Glutamatergic neuron (in vitro differentiated cells): ENCODE results near the gene NUP98. TPM values are rescaled to one million over a fixed set of nuclear protein-coding genes. Genes with fewer than 3 reads are reported as not detected.
"Not testable (repeated sequence)": the region's sequence is repeated elsewhere in the genome, so short reads cannot be mapped to it uniquely, and the experiment has no call there.

Experiments
- DNase-seq: peaks from one replicate; pipeline ENCODE4 v3.0.0; 2022
- H3K27ac Mint-ChIP-seq: one replicate; pipeline ENCODE4 v1.8.0; 2020; ENCODE audit warnings: mild to moderate bottlenecking, mixed read lengths, inconsistent platforms; ENCODE audit not compliant: unreplicated experiment
- H3K27me3 Mint-ChIP-seq: one replicate; pipeline ENCODE4 v1.8.0; 2020; ENCODE audit warnings: mild to moderate bottlenecking, moderate library complexity, mixed read lengths, inconsistent platforms; ENCODE audit not compliant: unreplicated experiment
- H3K36me3 Mint-ChIP-seq: one replicate; pipeline ENCODE4 v1.8.0; 2020; ENCODE audit warnings: mild to moderate bottlenecking, mixed read lengths, inconsistent platforms; ENCODE audit not compliant: unreplicated experiment
- H3K4me1 Mint-ChIP-seq: one replicate; pipeline ENCODE4 v1.8.0; 2020; ENCODE audit warnings: mild to moderate bottlenecking, low read depth, mixed read lengths, inconsistent platforms; ENCODE audit not compliant: unreplicated experiment
- H3K4me3 Mint-ChIP-seq: one replicate; pipeline ENCODE4 v1.8.0; 2020; ENCODE audit warnings: mild to moderate bottlenecking, mixed read lengths, inconsistent platforms; ENCODE audit not compliant: unreplicated experiment
- H3K9me3 Mint-ChIP-seq: one replicate; pipeline ENCODE4 v1.8.0; 2020; ENCODE audit warnings: mild to moderate bottlenecking, moderate library complexity, mixed read lengths, inconsistent platforms; ENCODE audit not compliant: unreplicated experiment
- total RNA-seq: library from RNA; stranded (reverse); fragmentation: NEBNext Ultra II Directional; extraction: Animal tissue kit (Norgen Biotek cat#: 25700); gene quantifications from one replicate; pipeline ENCODE4 v1.2.1, GENCODE V29; 2021; ENCODE audit not compliant: unreplicated experiment
- TF ChIP-seq, protein P1 (sequence below): fragments of 200-600 bp; sonication (generic); IDR thresholded peaks from one replicate; pipeline ENCODE4 v1.5.0; 2021; ENCODE audit not compliant: partially characterized antibody, unreplicated experiment

Gene NUP98
- total RNA-seq, 1 donor from 2014 or later = 49.6 TPM

DNA sequence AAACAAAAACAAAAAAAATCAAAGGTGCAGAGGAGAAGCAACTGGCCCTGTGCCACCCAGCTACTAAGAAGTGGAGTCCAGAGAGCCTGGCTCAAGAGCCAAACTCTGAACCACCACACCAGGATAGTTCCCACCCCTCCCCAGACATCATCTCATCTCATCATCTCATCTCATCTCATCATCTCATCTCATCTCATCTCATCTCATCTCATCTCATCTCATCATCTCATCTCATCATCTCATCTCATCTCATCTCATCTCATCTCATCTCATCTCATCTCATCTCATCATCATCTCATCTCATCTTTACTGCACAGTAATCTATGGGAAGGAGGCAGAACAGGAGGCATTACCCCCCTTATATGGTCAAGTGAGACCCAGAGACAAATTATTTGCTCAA, 134.5 kb downstream of the NUP98 start:
- Mint-ChIP-seq H3K4me1 (no peaks in the 10 kb centered on the region), H3K4me3 (no peak overlapping the region), H3K9me3 (peaks cover 3% of the 10 kb centered on the region), H3K36me3 (peaks cover 11% of the 10 kb centered on the region), H3K27me3 (peaks cover 12% of the 10 kb centered on the region), H3K27ac (no peak overlapping the region)
- DNase-seq = no peak
- TF ChIP-seq, protein P1, sequence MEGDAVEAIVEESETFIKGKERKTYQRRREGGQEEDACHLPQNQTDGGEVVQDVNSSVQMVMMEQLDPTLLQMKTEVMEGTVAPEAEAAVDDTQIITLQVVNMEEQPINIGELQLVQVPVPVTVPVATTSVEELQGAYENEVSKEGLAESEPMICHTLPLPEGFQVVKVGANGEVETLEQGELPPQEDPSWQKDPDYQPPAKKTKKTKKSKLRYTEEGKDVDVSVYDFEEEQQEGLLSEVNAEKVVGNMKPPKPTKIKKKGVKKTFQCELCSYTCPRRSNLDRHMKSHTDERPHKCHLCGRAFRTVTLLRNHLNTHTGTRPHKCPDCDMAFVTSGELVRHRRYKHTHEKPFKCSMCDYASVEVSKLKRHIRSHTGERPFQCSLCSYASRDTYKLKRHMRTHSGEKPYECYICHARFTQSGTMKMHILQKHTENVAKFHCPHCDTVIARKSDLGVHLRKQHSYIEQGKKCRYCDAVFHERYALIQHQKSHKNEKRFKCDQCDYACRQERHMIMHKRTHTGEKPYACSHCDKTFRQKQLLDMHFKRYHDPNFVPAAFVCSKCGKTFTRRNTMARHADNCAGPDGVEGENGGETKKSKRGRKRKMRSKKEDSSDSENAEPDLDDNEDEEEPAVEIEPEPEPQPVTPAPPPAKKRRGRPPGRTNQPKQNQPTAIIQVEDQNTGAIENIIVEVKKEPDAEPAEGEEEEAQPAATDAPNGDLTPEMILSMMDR = no peak

DNA sequence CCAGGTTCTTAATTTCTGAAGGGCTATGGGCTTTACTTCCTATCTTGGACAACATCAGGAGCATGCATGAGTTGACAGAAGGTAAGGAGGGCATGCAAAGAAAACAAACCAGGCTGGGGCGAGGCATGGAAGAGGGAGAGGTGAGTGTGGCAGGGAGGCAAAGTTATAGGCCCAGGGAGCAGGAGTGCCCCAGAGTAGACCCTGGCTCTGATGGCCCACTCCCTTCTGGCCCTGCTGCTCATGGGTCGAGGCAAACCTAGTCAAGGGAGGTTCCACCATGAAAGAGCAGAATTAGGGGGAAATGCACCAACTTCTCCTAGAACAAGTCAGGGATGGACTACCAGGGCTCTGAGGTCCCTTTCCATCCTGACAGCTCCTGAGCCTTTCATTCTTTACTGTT, 136.4 kb downstream of the NUP98 start:
- Mint-ChIP-seq H3K4me1 (no peaks in the 10 kb centered on the region), H3K36me3 (peaks cover 11% of the 10 kb centered on the region), H3K27ac (no peak overlapping the region), H3K4me3 (no peak overlapping the region), H3K27me3 (peaks cover 10% of the 10 kb centered on the region), H3K9me3 (peaks cover 3% of the 10 kb centered on the region)
- DNase-seq = no peak
- TF ChIP-seq, protein P1 = no peak

DNA sequence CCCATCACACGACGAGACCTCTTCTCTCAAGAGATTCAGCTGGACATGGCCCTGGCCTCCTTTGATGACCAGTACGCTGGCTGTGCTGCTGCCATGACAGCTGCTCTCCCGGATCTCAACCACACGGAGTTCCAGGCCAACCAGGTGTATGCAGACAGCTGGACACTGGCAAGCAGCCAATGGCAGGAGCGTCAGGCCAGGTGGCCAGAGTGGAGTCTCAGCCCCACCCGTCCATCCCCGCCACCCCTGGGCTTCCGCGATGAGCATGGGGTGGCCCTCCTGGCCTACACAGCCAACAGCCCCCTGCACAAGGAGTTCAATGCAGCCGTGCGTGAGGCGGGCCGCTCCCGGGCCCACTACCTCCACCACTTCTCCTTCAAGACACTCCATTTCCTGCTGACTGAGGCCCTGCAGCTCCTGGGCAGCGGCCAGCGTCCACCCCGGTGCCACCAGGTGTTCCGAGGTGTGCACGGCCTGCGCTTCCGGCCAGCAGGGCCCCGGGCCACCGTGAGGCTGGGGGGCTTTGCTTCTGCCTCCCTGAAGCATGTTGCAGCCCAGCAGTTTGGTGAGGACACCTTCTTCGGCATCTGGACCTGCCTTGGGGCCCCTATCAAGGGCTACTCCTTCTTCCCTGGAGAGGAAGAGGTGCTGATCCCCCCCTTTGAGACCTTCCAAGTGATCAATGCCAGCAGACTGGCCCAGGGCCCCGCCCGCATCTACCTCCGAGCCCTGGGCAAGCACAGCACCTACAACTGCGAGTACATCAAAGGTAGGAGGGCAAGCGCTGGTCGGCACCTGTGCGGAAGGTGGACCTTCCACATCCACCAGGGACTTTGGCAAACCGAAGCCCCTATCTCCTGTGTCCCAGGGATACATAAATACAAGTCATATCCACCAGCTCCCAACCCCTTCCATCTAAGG, 137.5 kb downstream of the NUP98 start:
- Mint-ChIP-seq H3K27ac (no peak overlapping the region), H3K4me3 (no peak overlapping the region), H3K4me1 (no peaks in the 10 kb centered on the region), H3K27me3 (peaks cover 9% of the 10 kb centered on the region), H3K36me3 (peaks cover 11% of the 10 kb centered on the region), H3K9me3 (peaks cover 3% of the 10 kb centered on the region)
- TF ChIP-seq, protein P1 = no peak
- DNase-seq = no peak

DNA sequence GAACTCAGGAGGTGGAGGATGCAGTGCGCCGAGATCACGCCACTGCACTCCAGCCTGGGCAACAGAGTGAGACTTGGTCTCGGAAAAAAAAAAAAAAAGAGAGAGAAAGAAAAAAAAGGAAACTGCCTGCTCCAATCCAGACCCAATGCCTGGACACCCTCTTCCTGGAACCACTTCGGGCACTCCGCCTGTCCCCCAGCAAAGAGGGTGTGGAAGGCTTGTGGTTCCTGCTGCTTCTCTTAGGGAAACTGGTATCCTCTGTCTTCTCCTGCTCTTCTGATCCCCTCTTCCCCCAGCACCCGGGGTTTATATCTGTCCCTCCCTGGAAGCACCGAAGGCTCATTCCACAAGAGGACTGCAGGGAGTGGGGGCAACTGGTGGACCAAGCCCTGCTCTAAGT, 139.1 kb downstream of the NUP98 start:
- no peak for DNase-seq
- Mint-ChIP-seq H3K4me1 (no peaks in the 10 kb centered on the region), H3K36me3 (peaks cover 11% of the 10 kb centered on the region), H3K9me3 (no peaks in the 10 kb centered on the region), H3K4me3 (no peak overlapping the region), H3K27ac (no peak overlapping the region), H3K27me3 (peaks cover 5% of the 10 kb centered on the region)
- TF ChIP-seq, protein P1 = no peak

DNA sequence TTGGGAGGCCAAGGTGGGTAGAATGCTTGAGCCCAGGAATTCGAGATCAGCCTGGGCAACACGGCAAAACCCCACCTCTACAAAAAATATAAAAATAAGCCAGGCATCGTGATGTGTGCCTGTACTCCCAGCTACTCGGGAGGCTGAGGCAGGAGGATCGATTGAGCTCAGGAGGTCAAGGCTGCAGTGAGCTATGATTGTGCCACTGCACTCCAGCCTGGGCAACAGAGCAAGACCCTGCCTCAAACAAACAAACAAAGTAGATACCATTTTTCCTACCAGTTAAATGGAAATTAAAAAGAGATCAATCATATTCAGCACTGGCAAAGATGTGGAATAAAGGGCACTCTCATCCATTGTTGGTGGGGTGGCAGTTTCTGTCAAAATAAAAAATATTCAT, 140.0 kb downstream of the NUP98 start:
- H3K36me3 Mint-ChIP-seq, H3K27me3 Mint-ChIP-seq, H3K9me3 Mint-ChIP-seq, H3K4me3 Mint-ChIP-seq, H3K4me1 Mint-ChIP-seq, DNase-seq, H3K27ac Mint-ChIP-seq: not testable (repeated sequence)
